Psoas muscle (tissue), 8 donors: Measurements from ENCODE around the gene RAB5A. TPM values are rescaled to one million over a fixed set of nuclear protein-coding genes. Genes with fewer than 3 reads are reported as not detected.
"Not testable (repeated sequence)": the region's sequence is repeated elsewhere in the genome, so short reads cannot be mapped to it uniquely, and the experiment has no call there.

Experiments used
- ATAC-seq, 4 donors: fragments of 200-7000 bp; cut with Tn5 transposase; one replicate each; pipeline ENCODE4 v1.9.1; 2020; ENCODE audit warnings: moderate library complexity in 3 of 4, mild to moderate bottlenecking in 2 of 4
- DNase-seq, 2 donors: peaks; one replicate each; pipeline ENCODE4 v3.0.0-alpha.2; 2020
- H3K27ac ChIP-seq: fragments of 200-600 bp; one replicate; pipeline ENCODE4 v1.8.0; 2022
- H3K27me3 ChIP-seq, 3 donors: fragments of 200-600 bp in 1 of 3; one replicate each; pipeline versions ENCODE4 v1.6.1 to v1.8.0; 2013 to 2022; ENCODE audit warnings: low read length in 2 of 3, mild to moderate bottlenecking in 2 of 3, moderate library complexity in 1 of 3; ENCODE audit not compliant: insufficient read depth in 3 of 3
- H3K36me3 ChIP-seq, 2 donors: fragments of 200-600 bp in 1 of 2; one replicate each; pipeline versions ENCODE4 v1.6.1 to v1.8.0; 2013 to 2022; ENCODE audit warnings: low read depth in 1 of 2, mild to moderate bottlenecking in 1 of 2, moderate library complexity in 1 of 2; ENCODE audit not compliant: insufficient read depth in 1 of 2
- H3K4me1 ChIP-seq: fragments of 200-600 bp; one replicate; pipeline ENCODE4 v1.8.0; 2022
- H3K4me3 ChIP-seq: fragments of 200-600 bp; one replicate; pipeline ENCODE4 v1.8.0; 2022; ENCODE audit warnings: mild to moderate bottlenecking
- H3K9me3 ChIP-seq: fragments of 200-600 bp; one replicate; pipeline ENCODE4 v1.8.0; 2022
- CTCF ChIP-seq: fragments of 200-600 bp; IDR thresholded peaks from one replicate; pipeline ENCODE4 v1.8.0; 2022; ENCODE audit warnings: antibody characterized with exemption
- WGBS, 3 donors: extraction: QIAGEN DNeasy Blood & Tissue Kit; methylation state at CpG; one replicate each; pipeline versions ENCODE4 v1.1.6 to v1.1.7; 2013; 5-methylcytosine and 5-hydroxymethylcytosine counted together
- intact Hi-C, 2 donors: fragments of 100-400 bp; cut with DNase I; formaldehyde crosslinking; loops; one replicate each; pipeline versions ENCODE4 v1.11.0 to v1.14.2; 2022
- polyA plus RNA-seq, 3 donors: library from polyadenylated mRNA; stranded (reverse); fragments of 200-250 nt; gene quantifications; one replicate each; pipeline ENCODE4 v1.2.3, GENCODE V29; 2013
- total RNA-seq, 4 donors: library from RNA; stranded (reverse); fragmentation: NEBNext Ultra II Directional in 2 of 4; extraction: Animal tissue kit (Norgen Biotek cat#: 25700) in 2 of 4; gene quantifications; one replicate each; pipeline versions ENCODE4 v1.2.1 to v1.2.4, GENCODE V29; 2021 to 2023
- donor health status: healthy with polysubstance abuse.
- donor health status: DM: no; HTN: no; CAD: no; lungs with moderate emphysema.
- donor health status: Bipolar disorder and iron deficiency.
- donor health status: healthy.
- donor health status: DM: yes; HTN: yes; CAD: no.
- donor health status: DM: no; HTN: no; CAD: no.
- donor health status: DM: no; HTN: no; CAD: no.
- donor health status: DM: yes; HTN: yes; CAD: no.

Gene RAB5A
- total and polyA plus RNA-seq, 7 donors: 28.6 to 62.3 (median 50.4) TPM

- no peak for TF ChIP-seq CTCF
- intact Hi-C loops: no loop called here
- Histone ChIP-seq H3K9me3 (no peaks in the 10 kb centered on the region), H3K27ac (peak overlapping the region; percentile 42), H3K36me3 (no peaks in the 10 kb centered on the region), H3K4me3 (no peak overlapping the region), H3K27me3 (no peaks in the 10 kb centered on the region), H3K4me1 (no peaks in the 10 kb centered on the region)
- ATAC-seq: peak in 2 of 4 donors; percentile 40
- 15 to 47% (median 35%) methylated on average over 2 of the region's 2 CpGs for WGBS, 3 donors
- DNase-seq: no peak
Measured at GRCh38 chr3:20023623-20024405, 76.9 kb downstream of the RAB5A start.

- Histone ChIP-seq H3K27ac (no peak overlapping the region), H3K4me1 (no peaks in the 10 kb centered on the region), H3K9me3 (no peaks in the 10 kb centered on the region), H3K4me3 (no peak overlapping the region), H3K36me3 (no peaks in the 10 kb centered on the region), H3K27me3 (no peaks in the 10 kb centered on the region)
- DNase-seq (no peak), ATAC-seq (no peak)
- WGBS, 3 donors: 70 to 81% (median 80%) methylated on average over 4 of the region's 4 CpGs
- no peak for TF ChIP-seq CTCF
- intact Hi-C loops: no loop called here
Measured at GRCh38 chr3:20027136-20027535, 80.2 kb downstream of the RAB5A start.

GRCh38 chr3:20028905-20029331, 82.0 kb downstream of the RAB5A start:
- ATAC-seq: no peak
- H3K4me3 ChIP-seq: no peak overlapping the region

GRCh38 chr3:20031939-20032338, 85.0 kb downstream of the RAB5A start:
- not testable (repeated sequence) for H3K4me3 ChIP-seq, H3K36me3 ChIP-seq, ATAC-seq, H3K9me3 ChIP-seq, H3K4me1 ChIP-seq, H3K27me3 ChIP-seq, DNase-seq, H3K27ac ChIP-seq
- 97 to 98% (median 97%) methylated on average over 7 of the region's 7 CpGs for WGBS, 3 donors
- intact Hi-C loops: loop anchor here in 1 of 2 donors (10.0 kb wide), 1 partner anchor 153 kb away; the partner anchor contains the start of gene SGO1

More at GRCh38 chr3:20028905-20029331, 82.0 kb downstream of the RAB5A start:
- H3K4me1 ChIP-seq: no peaks in the 10 kb centered on the region
- intact Hi-C loops: no loop called here
- H3K27me3 ChIP-seq: no peaks in the 10 kb centered on the region
- DNase-seq: no peak
- H3K27ac ChIP-seq: no peak overlapping the region
- WGBS, 3 donors: 85 to 91% (median 89%) methylated on average over 7 of the region's 7 CpGs
- TF ChIP-seq CTCF: no peak
- no peaks in the 10 kb centered on the region for H3K36me3 ChIP-seq
- H3K9me3 ChIP-seq: no peaks in the 10 kb centered on the region

Other genes starting within 250 kb of the RAB5A start
- under 1 TPM in 2 of 4 donors, not detected in 2; 0.27 to 0.30 TPM for gene EFHB, start 12.9 kb upstream of the RAB5A start, total RNA-seq
- gene EFHB, start 12.9 kb upstream of the RAB5A start, polyA plus RNA-seq: under 1 TPM in 2 of 3 donors, not detected in 1; 0.07 to 0.43 TPM
- not detected for gene PP2D1, start 65.2 kb downstream of the RAB5A start, total RNA-seq
- not detected for gene PP2D1, start 65.2 kb downstream of the RAB5A start, polyA plus RNA-seq
- 10 to 100 TPM; 27.8 to 62.2 (median 41.9) TPM for gene KAT2B, start 93.3 kb downstream of the RAB5A start, total RNA-seq
- gene KAT2B, start 93.3 kb downstream of the RAB5A start, polyA plus RNA-seq: 10 to 100 TPM; 10.8 to 45.9 (median 18.4) TPM
- gene SGO1, start 239.1 kb downstream of the RAB5A start, total RNA-seq: not detected
- gene SGO1, start 239.1 kb downstream of the RAB5A start, polyA plus RNA-seq: under 1 TPM in 2 of 3 donors, not detected in 1; 0.03 to 0.05 TPM